Measurements from ENCODE around the gene DDX17.

DDX17 gene

GRCh38 chr22:38453996-38454352, 52.1 kb downstream of the DDX17 start:
- TF ChIP-seq POLR2A (IDR thresholded peaks at IDR 0.05; ENCODE audit: low read depth, low read length), result no peak
- FAIRE-seq, result no peak

GRCh38 chr22:38453066-38453672, 52.9 kb downstream of the DDX17 start:
- TF ChIP-seq POLR2A (IDR thresholded peaks at IDR 0.05; ENCODE audit: low read depth, low read length), result no peak
- FAIRE-seq (no peak), DNase-seq (ENCODE audit: insufficient read length, low spot score) (no peak)

More at GRCh38 chr22:38453996-38454352, 52.1 kb downstream of the DDX17 start:
- DNase-seq (ENCODE audit: insufficient read length, low spot score), result no peak

DNA sequence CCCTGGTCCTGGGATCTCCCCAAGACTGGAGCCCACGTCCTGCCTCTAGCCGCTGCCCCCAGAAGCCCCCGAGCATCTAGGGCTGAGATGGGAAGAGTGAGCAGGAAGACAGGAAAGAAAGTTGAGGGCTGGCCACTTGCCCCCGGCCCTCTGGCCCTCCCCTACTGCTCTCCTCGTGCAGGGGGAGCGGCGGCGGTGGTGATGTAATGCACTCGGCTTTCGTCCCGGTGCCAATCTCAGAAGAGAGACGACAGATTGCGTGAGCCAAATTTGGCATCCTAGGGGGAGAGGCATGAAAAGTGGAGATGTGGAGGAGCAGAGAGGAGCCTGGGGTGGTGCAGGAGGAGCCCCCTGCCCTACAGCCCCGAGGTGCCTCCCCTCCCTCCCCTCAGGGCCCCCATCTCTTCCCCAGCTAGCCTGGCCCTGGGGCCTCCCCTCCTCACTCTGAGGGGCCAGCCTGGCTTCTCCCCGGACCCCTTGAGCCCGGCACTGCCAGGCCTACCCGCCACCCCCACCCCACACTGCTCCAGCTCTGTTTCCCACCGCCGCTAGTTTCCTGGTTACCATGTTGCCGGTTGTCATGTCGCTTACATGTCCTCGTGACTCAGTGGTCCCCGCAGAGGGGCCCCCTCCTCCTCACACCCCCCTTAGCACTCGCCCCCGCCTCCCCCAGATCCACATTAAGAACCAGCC, 53.6 kb downstream of the DDX17 start:
- DNase-seq (ENCODE audit: insufficient read length, low spot score) (peak; percentile 67), FAIRE-seq (no peak)
- no peak for TF ChIP-seq POLR2A (IDR thresholded peaks at IDR 0.05; ENCODE audit: low read depth, low read length)

DNA sequence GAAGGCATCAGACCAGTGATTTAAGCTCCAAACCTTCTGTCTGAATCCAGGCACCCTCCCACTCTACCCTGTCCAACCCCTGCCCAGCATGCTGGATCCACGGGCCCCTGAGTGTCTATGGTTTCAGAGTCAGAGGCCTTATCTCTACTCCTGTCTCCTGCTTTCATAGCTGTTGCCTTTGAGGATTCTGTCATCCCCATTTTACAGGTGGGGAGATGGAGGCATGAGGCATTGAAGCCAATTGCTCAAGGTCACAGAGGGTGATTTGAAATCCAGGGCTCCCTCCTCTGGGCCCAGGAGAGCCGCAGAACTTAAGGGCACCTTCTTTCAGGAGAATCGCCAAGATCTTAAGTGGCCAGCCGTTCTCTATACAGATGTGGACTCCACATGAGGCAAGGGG, 54.2 kb downstream of the DDX17 start:
- TF ChIP-seq POLR2A (IDR thresholded peaks at IDR 0.05; ENCODE audit: low read depth, low read length), result no peak
- DNase-seq (ENCODE audit: insufficient read length, low spot score) (no peak), FAIRE-seq (no peak)

- DNase-seq (ENCODE audit: insufficient read length, low spot score) (no peak), FAIRE-seq (no peak)
- no peak for TF ChIP-seq POLR2A (IDR thresholded peaks at IDR 0.05; ENCODE audit: low read depth, low read length)
Observed at GRCh38 chr22:38451404-38451803, 54.7 kb downstream of the DDX17 start.

- FAIRE-seq, result no peak
- TF ChIP-seq POLR2A (IDR thresholded peaks at IDR 0.05; ENCODE audit: low read depth, low read length), result no peak
- DNase-seq (ENCODE audit: insufficient read length, low spot score), result no peak
Observed at GRCh38 chr22:38450234-38450797, 55.8 kb downstream of the DDX17 start.

- no peak for TF ChIP-seq POLR2A (IDR thresholded peaks at IDR 0.05; ENCODE audit: low read depth, low read length)
- no peak for FAIRE-seq
- no peak for DNase-seq (ENCODE audit: insufficient read length, low spot score)
Observed at GRCh38 chr22:38449776-38450175, 56.3 kb downstream of the DDX17 start.

DNA sequence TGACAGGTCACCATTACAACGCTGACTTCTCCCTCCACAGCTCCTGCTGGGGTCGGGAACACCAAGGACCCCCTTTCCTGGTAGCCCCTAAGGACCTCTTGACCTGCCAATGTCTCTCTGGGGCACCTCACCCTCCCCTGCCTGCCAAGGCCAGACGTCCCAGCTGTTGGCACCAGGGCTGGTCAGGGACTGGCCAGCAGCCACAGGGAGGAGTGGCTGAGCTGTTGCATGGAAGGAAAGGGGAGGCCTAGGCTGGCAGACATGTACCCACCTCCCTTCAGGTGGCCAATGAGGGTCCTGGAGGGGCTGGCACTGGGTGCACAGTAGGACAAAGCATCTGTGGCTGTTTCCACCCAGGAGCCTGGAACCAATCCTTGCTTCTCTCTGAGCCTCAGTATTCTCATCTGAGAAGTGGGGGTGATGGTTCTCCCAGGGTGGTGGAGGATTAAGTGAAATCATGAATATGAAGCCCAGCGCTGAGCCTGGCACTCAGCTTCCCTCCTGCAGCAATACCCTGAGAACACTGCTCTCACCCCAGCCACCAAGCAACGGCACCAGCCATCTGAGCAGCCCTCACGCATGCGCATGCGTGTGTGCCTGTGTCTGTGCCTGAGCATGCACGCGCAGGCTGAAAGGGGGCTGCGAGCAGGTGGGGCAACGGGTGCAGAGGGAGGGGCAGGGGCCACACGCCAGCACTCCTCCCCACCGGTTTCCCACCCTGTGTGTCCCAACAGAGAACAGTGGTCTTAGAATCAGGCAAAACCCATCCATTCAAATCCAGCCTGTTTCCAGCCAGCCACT, 57.0 kb downstream of the DDX17 start:
- DNase-seq (ENCODE audit: insufficient read length, low spot score) (no peak), FAIRE-seq (no peak)
- no peak for TF ChIP-seq POLR2A (IDR thresholded peaks at IDR 0.05; ENCODE audit: low read depth, low read length)

- TF ChIP-seq POLR2A (IDR thresholded peaks at IDR 0.05; ENCODE audit: low read depth, low read length), result no peak
- FAIRE-seq, result no peak
Observed at GRCh38 chr22:38446018-38446601, 60.0 kb downstream of the DDX17 start.

GRCh38 chr22:38444783-38445182, 61.3 kb downstream of the DDX17 start:
- FAIRE-seq (no peak), DNase-seq (ENCODE audit: insufficient read length, low spot score) (no peak)

More at GRCh38 chr22:38446018-38446601, 60.0 kb downstream of the DDX17 start:
- DNase-seq (ENCODE audit: insufficient read length, low spot score), result no peak

GRCh38 chr22:38443628-38444521, 62.2 kb downstream of the DDX17 start:
- DNase-seq (ENCODE audit: insufficient read length, low spot score) (no peak), FAIRE-seq (no peak)
- TF ChIP-seq POLR2A (IDR thresholded peaks at IDR 0.05; ENCODE audit: low read depth, low read length), result no peak

More at GRCh38 chr22:38444783-38445182, 61.3 kb downstream of the DDX17 start:
- TF ChIP-seq POLR2A (IDR thresholded peaks at IDR 0.05; ENCODE audit: low read depth, low read length), result no peak

GRCh38 chr22:38442967-38443627, 63.0 kb downstream of the DDX17 start:
- no peak for FAIRE-seq
- no peak for DNase-seq (ENCODE audit: insufficient read length, low spot score)
- TF ChIP-seq POLR2A (IDR thresholded peaks at IDR 0.05; ENCODE audit: low read depth, low read length), result no peak
